Neural cell (in vitro differentiated cells): ENCODE measurements around the gene PPP3R1. TPM values are rescaled to one million over a fixed set of nuclear protein-coding genes. Genes with fewer than 3 reads are reported as not detected.

Experiments
- H2AFZ ChIP-seq: fragments of 200-600, 300-800 bp; sonication (generic), shearing (Covaris generic); 2 replicates; pipeline ENCODE4 v1.6.0; 2014; ENCODE audit warnings: low read depth, mild to moderate bottlenecking, antibody characterized with exemption, low read length, moderate library complexity
- H3F3A ChIP-seq: fragments of 200-600 bp; shearing (Covaris generic); 2 replicates; pipeline ENCODE4 v1.6.1; 2016; ENCODE audit warnings: mild to moderate bottlenecking, moderate library complexity, mixed read lengths, antibody characterized with exemption, low read length; ENCODE audit not compliant: insufficient read depth, poor library complexity, severe bottlenecking
- H3K27ac ChIP-seq: fragments of 200-600, 300-800 bp; sonication (generic), shearing (Covaris generic); 2 replicates; pipeline ENCODE4 v1.5.1; 2014; ENCODE audit warnings: mild to moderate bottlenecking, low read length, moderate library complexity
- H3K27me3 ChIP-seq: fragments of 300-800, 200-600 bp; sonication (generic), shearing (Covaris generic); 2 replicates; pipeline ENCODE4 v1.6.0; 2014; ENCODE audit warnings: mild to moderate bottlenecking, low read depth, low read length, moderate library complexity; ENCODE audit not compliant: insufficient read depth
- H3K36me3 ChIP-seq: fragments of 300-800, 200-600 bp; sonication (generic), shearing (Covaris generic); 2 replicates; pipeline ENCODE4 v1.5.1; 2014; ENCODE audit warnings: mild to moderate bottlenecking, antibody characterized with exemption, low read length, moderate library complexity; ENCODE audit not compliant: insufficient read depth
- H3K4me2 ChIP-seq: fragments of 300-800, 200-600 bp; sonication (generic), shearing (Covaris generic); 2 replicates; pipeline ENCODE4 v1.6.0; 2014; ENCODE audit warnings: mild to moderate bottlenecking, low read length
- H3K4me3 ChIP-seq: fragments of 300-800, 200-600 bp; sonication (generic), shearing (Covaris generic); 2 replicates; pipeline ENCODE4 v1.5.1; 2014; ENCODE audit warnings: mild to moderate bottlenecking, low read length, moderate library complexity
- H3K79me2 ChIP-seq: fragments of 200-600 bp; shearing (Covaris generic); replicated peaks from 2 replicates; pipeline ENCODE4 v1.6.0; 2014; ENCODE audit warnings: mild to moderate bottlenecking, low read length, moderate library complexity; ENCODE audit not compliant: insufficient read depth
- H3K9ac ChIP-seq: fragments of 300-800, 200-600 bp; sonication (generic), shearing (Covaris generic); 2 replicates; pipeline ENCODE4 v1.6.1; 2016; ENCODE audit warnings: mild to moderate bottlenecking, low read length, mixed read lengths
- H3K9me2 ChIP-seq: fragments of 200-600 bp; shearing (Covaris generic); 2 replicates; pipeline ENCODE4 v1.6.1; 2016; ENCODE audit warnings: mild to moderate bottlenecking, low read length, mixed read lengths; ENCODE audit not compliant: insufficient read depth
- H3K9me3 ChIP-seq: fragments of 200-600, 300-800 bp; sonication (generic), shearing (Covaris generic); 2 replicates; pipeline ENCODE4 v1.6.1; 2016; ENCODE audit warnings: mild to moderate bottlenecking, mixed run types, low read length, moderate library complexity, mixed read lengths
- H4K20me1 ChIP-seq: fragments of 200-600 bp; shearing (Covaris generic); 2 replicates; pipeline ENCODE4 v1.6.1; 2016; ENCODE audit warnings: mild to moderate bottlenecking, mixed run types; ENCODE audit not compliant: insufficient read depth
- CTCF ChIP-seq: fragments of 450-650 bp; IDR thresholded peaks from 2 replicates; pipeline ENCODE4 v1.5.1; 2014; ENCODE audit warnings: antibody characterized with exemption, mild to moderate bottlenecking, moderate library complexity; ENCODE audit not compliant: poor library complexity, severe bottlenecking
- EP300 ChIP-seq: fragments of 450-650 bp; conservative IDR thresholded peaks from 2 replicates; pipeline ENCODE4 v1.6.1; 2014; ENCODE audit warnings: antibody characterized with exemption, mild to moderate bottlenecking, moderate library complexity; ENCODE audit not compliant: poor library complexity, severe bottlenecking
- EZH2 ChIP-seq: fragments of 200-600, 300-800 bp; shearing (Covaris generic), sonication (generic); IDR thresholded peaks from 2 replicates; pipeline ENCODE4 v1.6.1; 2014; ENCODE audit warnings: antibody characterized with exemption, low read length, borderline replicate concordance, mild to moderate bottlenecking; ENCODE audit not compliant: insufficient read depth, poor library complexity, severe bottlenecking
- MXI1 ChIP-seq: fragments of 450-650 bp; conservative IDR thresholded peaks from 2 replicates; pipeline ENCODE4 v1.6.1; 2014; ENCODE audit warnings: antibody characterized with exemption, mild to moderate bottlenecking; ENCODE audit not compliant: poor library complexity, severe bottlenecking
- POLR2AphosphoS5 ChIP-seq: IDR thresholded peaks from 2 replicates; pipeline ENCODE4 v1.6.1; 2012
- RAD21 ChIP-seq: fragments of 450-650 bp; conservative IDR thresholded peaks from 2 replicates; pipeline ENCODE4 v1.6.1; 2014; ENCODE audit warnings: antibody characterized with exemption, mild to moderate bottlenecking, moderate library complexity
- REST ChIP-seq: IDR thresholded peaks from 2 replicates; pipeline ENCODE4 v1.6.1; 2012; ENCODE audit warnings: borderline replicate concordance
- SMC3 ChIP-seq: fragments of 450-650 bp; conservative IDR thresholded peaks from 2 replicates; pipeline ENCODE4 v1.6.1; 2014; ENCODE audit warnings: antibody characterized with exemption, mild to moderate bottlenecking, moderate library complexity; ENCODE audit not compliant: poor library complexity
- TAF1 ChIP-seq: IDR thresholded peaks from 2 replicates; pipeline ENCODE4 v1.6.1; 2012; ENCODE audit warnings: low read depth
- polyA plus RNA-seq: library from polyadenylated mRNA; depleted of rRNA; stranded (reverse); fragments of >200 nt; gene quantifications from 2 replicates; pipeline ENCODE4 v1.2.3, GENCODE V29; 2014

Gene PPP3R1
- polyA plus RNA-seq, 1 donor from 2014 or later, result 45.3 TPM

GRCh38 chr2:68272246-68272994 lies 20.1 kb upstream of the PPP3R1 start:
- Histone ChIP-seq H3K4me3 (no peak overlapping the region), H3K27me3 (no peaks in the 10 kb centered on the region), H3K27ac (no peak overlapping the region), H3K79me2 (no peaks in the 10 kb centered on the region), H3K4me2 (no peak overlapping the region), H3F3A (no peaks in the 10 kb centered on the region), H2AFZ (no peak overlapping the region), H3K9me2 (no peaks in the 10 kb centered on the region), H4K20me1 (no peaks in the 10 kb centered on the region), H3K9ac (no peak overlapping the region), H3K36me3 (no peaks in the 10 kb centered on the region), H3K9me3 (no peaks in the 10 kb centered on the region)
- no peak for TF ChIP-seq MXI1
- TF ChIP-seq EZH2, result no peak
- no peak for TF ChIP-seq REST
- TF ChIP-seq EP300, result no peak
- no peak for TF ChIP-seq RAD21
- no peak for TF ChIP-seq TAF1
- TF ChIP-seq CTCF, result no peak
- TF ChIP-seq POLR2AphosphoS5, result no peak
- TF ChIP-seq SMC3, result no peak

GRCh38 chr2:68266655-68267054 lies 14.3 kb upstream of the PPP3R1 start:
- Histone ChIP-seq H3K27ac (no peak overlapping the region), H3K9me2 (no peaks in the 10 kb centered on the region), H4K20me1 (no peaks in the 10 kb centered on the region), H3K27me3 (no peaks in the 10 kb centered on the region), H3F3A (no peaks in the 10 kb centered on the region), H3K4me3 (no peak overlapping the region), H3K9ac (no peak overlapping the region), H3K36me3 (no peaks in the 10 kb centered on the region), H2AFZ (no peak overlapping the region), H3K9me3 (no peaks in the 10 kb centered on the region), H3K79me2 (no peaks in the 10 kb centered on the region), H3K4me2 (no peak overlapping the region)
- TF ChIP-seq CTCF (no peak), EP300 (no peak), SMC3 (no peak), REST (no peak), POLR2AphosphoS5 (no peak), EZH2 (no peak), TAF1 (no peak), MXI1 (no peak), RAD21 (no peak)
